HG03108 (cell line): ENCODE results near the gene TRIO.

Source experiments
- ATAC-seq: cut with Tn5 transposase; IDR thresholded peaks from one replicate; pipeline ENCODE4 v1.9.1; 2021; ENCODE audit warnings: moderate library complexity; ENCODE audit not compliant: unreplicated experiment

The TRIO gene

GRCh38 chr5:14260637-14261036, 117.5 kb downstream of the TRIO start:
- no peak for ATAC-seq

- ATAC-seq: no peak
Measured at GRCh38 chr5:14261235-14261634, 118.1 kb downstream of the TRIO start.

- no peak for ATAC-seq
Measured at GRCh38 chr5:14261856-14262611, 118.9 kb downstream of the TRIO start.

- ATAC-seq: no peak
Measured at GRCh38 chr5:14263113-14263512, 120.0 kb downstream of the TRIO start.

GRCh38 chr5:14263699-14264098, 120.6 kb downstream of the TRIO start:
- no peak for ATAC-seq

GRCh38 chr5:14264605-14265316, 121.6 kb downstream of the TRIO start:
- peak; percentile 76 for ATAC-seq

GRCh38 chr5:14265570-14265969, 122.4 kb downstream of the TRIO start:
- ATAC-seq: no peak

GRCh38 chr5:14266171-14266570, 123.0 kb downstream of the TRIO start:
- ATAC-seq: no peak

- no peak for ATAC-seq
Measured at GRCh38 chr5:14266686-14267085, 123.5 kb downstream of the TRIO start.

GRCh38 chr5:14267166-14267838, 124.2 kb downstream of the TRIO start:
- ATAC-seq: no peak

- no peak for ATAC-seq
Measured at GRCh38 chr5:14267991-14268708, 125.0 kb downstream of the TRIO start.

- no peak for ATAC-seq
Measured at GRCh38 chr5:14268738-14269137, 125.6 kb downstream of the TRIO start.

GRCh38 chr5:14269395-14269794, 126.3 kb downstream of the TRIO start:
- no peak for ATAC-seq

GRCh38 chr5:14270209-14270702, 127.1 kb downstream of the TRIO start:
- no peak for ATAC-seq

GRCh38 chr5:14272548-14273205, 129.5 kb downstream of the TRIO start:
- no peak for ATAC-seq

- no peak for ATAC-seq
Measured at GRCh38 chr5:14273207-14273767, 130.1 kb downstream of the TRIO start.

GRCh38 chr5:14276380-14276779, 133.2 kb downstream of the TRIO start:
- no peak for ATAC-seq

GRCh38 chr5:14277385-14278320, 134.5 kb downstream of the TRIO start:
- peak; percentile 40 for ATAC-seq

GRCh38 chr5:14280294-14280854, 137.2 kb downstream of the TRIO start:
- ATAC-seq: no peak
